OCI-LY3 (cell line): ENCODE results near the gene ZNF888.
"Not testable (repeated sequence)": the region's sequence is repeated elsewhere in the genome, so short reads cannot be mapped to it uniquely, and the experiment has no call there.

ENCODE experiments used
- H2AFZ ChIP-seq: fragments of 200-600, 300-600 bp; shearing (Covaris generic); 2 replicates; pipeline ENCODE4 v1.6.0; 2014; ENCODE audit warnings: antibody characterized with exemption, low read depth, low read length
- H3K27ac ChIP-seq: fragments of 200-600, 300-600 bp; sonication (generic); 2 replicates; pipeline ENCODE4 v1.5.1; 2014; ENCODE audit warnings: mild to moderate bottlenecking, low read length, moderate library complexity, mixed read lengths
- H3K27me3 ChIP-seq: fragments of 200-600, 300-600 bp; sonication (generic); 2 replicates; pipeline ENCODE4 v1.6.1; 2014; ENCODE audit warnings: low read depth, low read length, mixed read lengths
- H3K36me3 ChIP-seq: fragments of 200-600, 300-600 bp; sonication (generic); replicated peaks from 2 replicates; pipeline ENCODE3; 2014; ENCODE audit warnings: low read depth, low read length, mixed read lengths
- H3K4me1 ChIP-seq: fragments of 300-600, 200-600 bp; sonication (generic); 2 replicates; pipeline ENCODE4 v1.6.1; 2014; ENCODE audit warnings: low read length, mixed read lengths
- H3K4me2 ChIP-seq: fragments of 200-600, 300-600 bp; sonication (generic); 2 replicates; pipeline ENCODE4 v1.6.1; 2014; ENCODE audit warnings: low read length, mixed read lengths
- H3K4me3 ChIP-seq: fragments of 300-600, 200-600 bp; sonication (generic); 2 replicates; pipeline ENCODE4 v1.5.1; 2014; ENCODE audit warnings: antibody characterized with exemption, mild to moderate bottlenecking, low read length, moderate library complexity
- H3K79me2 ChIP-seq: fragments of 300-600, 200-600 bp; shearing (Covaris generic); 2 replicates; pipeline ENCODE4 v1.6.1; 2014; ENCODE audit warnings: mild to moderate bottlenecking, low read length, mixed read lengths
- H3K9ac ChIP-seq: fragments of 300-600, 200-600 bp; shearing (Covaris generic); 2 replicates; pipeline ENCODE4 v1.6.0; 2014; ENCODE audit warnings: mild to moderate bottlenecking, low read length, moderate library complexity
- H3K9me3 ChIP-seq: fragments of 200-600, 300-600 bp; shearing (Covaris generic); 2 replicates; pipeline ENCODE4 v1.6.1; 2014; ENCODE audit warnings: low read length, mixed read lengths; ENCODE audit not compliant: insufficient read depth
- H4K20me1 ChIP-seq: fragments of 200-600, 300-600 bp; sonication (generic); 2 replicates; pipeline ENCODE4 v1.6.1; 2016; ENCODE audit warnings: low read length, mixed read lengths; ENCODE audit not compliant: insufficient read depth
- EZH2phosphoT487 ChIP-seq: fragments of 200-600 bp; shearing (Covaris generic); IDR thresholded peaks from 2 replicates; pipeline ENCODE4 v1.6.1; 2018; ENCODE audit warnings: antibody characterized with exemption, mixed run types, low read depth
- TF ChIP-seq, protein P1 (sequence below): fragments of 200-600, 300-600 bp; sonication (generic); IDR thresholded peaks from 2 replicates; pipeline ENCODE4 v1.5.1; 2014; ENCODE audit warnings: antibody characterized with exemption, low read length, low read depth

Gene ZNF888

DNA sequence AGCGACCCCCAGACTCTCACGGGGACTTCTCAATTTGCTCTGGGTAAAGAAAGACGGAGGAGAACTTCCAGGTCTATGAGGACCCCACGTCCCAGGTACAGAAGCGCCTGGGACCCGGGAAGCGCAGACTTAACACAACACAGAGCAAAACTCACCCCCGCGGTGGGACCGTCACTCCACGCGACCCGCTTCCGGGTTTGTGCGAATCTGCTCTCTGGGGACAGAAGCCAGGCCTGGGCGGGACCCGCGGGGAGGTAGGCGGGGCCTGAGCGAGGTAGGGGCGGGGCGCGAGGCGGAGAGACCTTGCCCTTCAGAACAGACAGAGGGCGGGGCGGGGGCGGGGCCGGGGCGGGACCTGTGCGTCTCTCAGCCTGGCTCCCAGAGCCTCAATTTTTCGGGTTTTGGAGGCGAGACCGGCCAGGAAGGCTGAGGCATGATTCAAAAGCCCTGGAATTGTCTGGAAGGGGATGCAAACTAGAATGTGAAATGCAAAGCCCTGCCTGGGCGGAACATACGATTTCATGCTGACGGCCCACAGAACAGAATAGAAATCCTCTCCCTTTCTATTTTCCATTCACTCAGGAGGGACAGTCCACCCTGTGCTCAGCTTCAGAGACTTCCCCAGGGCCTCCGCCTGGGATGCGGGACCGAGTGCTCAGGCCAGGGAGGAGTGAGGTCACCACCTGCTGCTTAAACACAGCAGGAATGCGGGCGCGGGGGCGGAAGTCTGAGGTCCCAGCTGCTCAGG, 19.3 kb upstream of the ZNF888 start:
- TF ChIP-seq, protein P1, sequence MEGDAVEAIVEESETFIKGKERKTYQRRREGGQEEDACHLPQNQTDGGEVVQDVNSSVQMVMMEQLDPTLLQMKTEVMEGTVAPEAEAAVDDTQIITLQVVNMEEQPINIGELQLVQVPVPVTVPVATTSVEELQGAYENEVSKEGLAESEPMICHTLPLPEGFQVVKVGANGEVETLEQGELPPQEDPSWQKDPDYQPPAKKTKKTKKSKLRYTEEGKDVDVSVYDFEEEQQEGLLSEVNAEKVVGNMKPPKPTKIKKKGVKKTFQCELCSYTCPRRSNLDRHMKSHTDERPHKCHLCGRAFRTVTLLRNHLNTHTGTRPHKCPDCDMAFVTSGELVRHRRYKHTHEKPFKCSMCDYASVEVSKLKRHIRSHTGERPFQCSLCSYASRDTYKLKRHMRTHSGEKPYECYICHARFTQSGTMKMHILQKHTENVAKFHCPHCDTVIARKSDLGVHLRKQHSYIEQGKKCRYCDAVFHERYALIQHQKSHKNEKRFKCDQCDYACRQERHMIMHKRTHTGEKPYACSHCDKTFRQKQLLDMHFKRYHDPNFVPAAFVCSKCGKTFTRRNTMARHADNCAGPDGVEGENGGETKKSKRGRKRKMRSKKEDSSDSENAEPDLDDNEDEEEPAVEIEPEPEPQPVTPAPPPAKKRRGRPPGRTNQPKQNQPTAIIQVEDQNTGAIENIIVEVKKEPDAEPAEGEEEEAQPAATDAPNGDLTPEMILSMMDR = no peak
- no peak for TF ChIP-seq EZH2phosphoT487
- Histone ChIP-seq H3K9me3 (no peaks in the 10 kb centered on the region), H3K27ac (peak overlapping the region; percentile 68), H3K79me2 (peaks cover 48% of the 10 kb centered on the region), H2AFZ (peak overlapping the region; percentile 63; the same call in 1 of the 2 replicates), H3K4me3 (peak overlapping the region; percentile 84), H3K9ac (peak overlapping the region; percentile 96), H3K27me3 (no peaks in the 10 kb centered on the region), H3K36me3 (peaks cover 18% of the 10 kb centered on the region), H3K4me1 (peaks cover 22% of the 10 kb centered on the region), H3K4me2 (peak overlapping the region; percentile 66), H4K20me1 (no peaks in the 10 kb centered on the region)

DNA sequence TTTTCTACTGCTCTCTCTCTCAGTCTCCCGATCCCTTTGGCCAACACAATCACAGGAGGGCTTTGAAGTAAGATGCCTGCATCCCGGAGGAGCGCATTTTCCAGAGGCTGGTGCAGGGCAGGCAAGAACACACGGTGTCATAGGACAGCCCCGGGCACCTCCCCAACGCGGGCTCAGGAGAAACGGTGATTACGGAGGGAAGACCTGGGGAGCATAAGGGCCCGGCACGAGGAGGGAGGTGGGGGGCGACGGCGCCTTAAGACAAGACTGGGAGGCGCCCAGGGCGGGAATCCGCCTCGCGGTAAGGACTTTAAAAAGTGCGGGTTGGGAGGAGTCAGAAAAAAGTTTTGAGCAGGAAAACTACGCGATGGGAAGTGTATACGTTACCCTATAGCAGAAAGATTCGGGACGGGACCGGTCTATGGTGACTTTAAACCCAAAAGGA, 18.7 kb upstream of the ZNF888 start:
- no peaks in the 10 kb centered on the region for H3K9me3 ChIP-seq
- H3K4me2 ChIP-seq = peak overlapping the region; percentile 65
- peak overlapping the region; percentile 68 for H3K27ac ChIP-seq
- H3K4me1 ChIP-seq = peaks cover 28% of the 10 kb centered on the region
- TF ChIP-seq, protein P1 = no peak
- no peak for TF ChIP-seq EZH2phosphoT487
- peaks cover 22% of the 10 kb centered on the region for H3K36me3 ChIP-seq
- no peaks in the 10 kb centered on the region for H4K20me1 ChIP-seq
- H3K4me3 ChIP-seq = peak overlapping the region; percentile 84
- peak overlapping the region; percentile 96 for H3K9ac ChIP-seq
- no peak overlapping the region for H2AFZ ChIP-seq
- no peaks in the 10 kb centered on the region for H3K27me3 ChIP-seq
- peaks cover 54% of the 10 kb centered on the region for H3K79me2 ChIP-seq

DNA sequence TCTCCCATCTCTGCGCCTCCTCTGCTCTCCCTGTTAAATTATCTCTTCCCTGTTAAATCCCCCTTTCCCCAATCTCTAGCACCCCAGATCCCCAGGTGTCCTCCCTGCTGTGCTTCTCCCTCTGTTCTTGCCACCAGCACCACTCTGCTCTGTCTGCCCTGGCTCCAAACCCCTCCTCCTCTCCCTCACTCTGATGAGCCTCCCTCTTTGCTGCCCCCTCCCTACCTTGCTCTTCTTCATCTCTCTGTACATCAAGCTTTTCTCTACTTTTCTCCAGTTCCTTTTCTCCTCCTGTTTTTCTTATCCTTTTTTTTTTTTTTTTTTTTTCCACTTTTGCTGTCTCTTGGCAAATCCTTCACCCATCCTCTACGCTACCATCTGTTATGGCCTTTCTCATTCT, 18.3 kb upstream of the ZNF888 start:
- Histone ChIP-seq H3K36me3 (peaks cover 22% of the 10 kb centered on the region), H3K4me2 (peak overlapping the region; percentile 65), H3K4me3 (peak overlapping the region; percentile 84), H3K9ac (peak overlapping the region; percentile 96), H3K4me1 (peaks cover 33% of the 10 kb centered on the region), H3K79me2 (peaks cover 58% of the 10 kb centered on the region), H3K27ac (peak overlapping the region; percentile 68)
- not testable (repeated sequence) for H3K9me3 ChIP-seq, H4K20me1 ChIP-seq, H3K27me3 ChIP-seq, H2AFZ ChIP-seq

GRCh38 chr19:52940905-52941304, 17.7 kb upstream of the ZNF888 start:
- H3K9ac ChIP-seq, H4K20me1 ChIP-seq, H3K27ac ChIP-seq, H3K27me3 ChIP-seq, H2AFZ ChIP-seq, H3K9me3 ChIP-seq: not testable (repeated sequence)
- peak overlapping the region; percentile 84; the same call in 1 of the 2 replicates for H3K4me3 ChIP-seq
- H3K36me3 ChIP-seq = peaks cover 22% of the 10 kb centered on the region
- H3K79me2 ChIP-seq = peaks cover 60% of the 10 kb centered on the region
- H3K4me1 ChIP-seq = peaks cover 39% of the 10 kb centered on the region
- H3K4me2 ChIP-seq = peak overlapping the region; percentile 65

- no peaks in the 10 kb centered on the region for H3K27me3 ChIP-seq
- no peaks in the 10 kb centered on the region for H4K20me1 ChIP-seq
- H3K9me3 ChIP-seq = no peaks in the 10 kb centered on the region
- no peak overlapping the region for H3K9ac ChIP-seq
- peaks cover 50% of the 10 kb centered on the region for H3K4me1 ChIP-seq
- H3K79me2 ChIP-seq = peaks cover 82% of the 10 kb centered on the region
- H3K4me2 ChIP-seq = no peak overlapping the region
- peak overlapping the region; percentile 23; the same call in 1 of the 2 replicates for H3K27ac ChIP-seq
- H2AFZ ChIP-seq = no peak overlapping the region
- peaks cover 42% of the 10 kb centered on the region for H3K36me3 ChIP-seq
- no peak overlapping the region for H3K4me3 ChIP-seq
- TF ChIP-seq, protein P1 = no peak
- TF ChIP-seq EZH2phosphoT487 = no peak
Measured at GRCh38 chr19:52938761-52939160, 15.5 kb upstream of the ZNF888 start.
